HG02588 (cell line): ENCODE data around the gene SH3RF3.

Experiments used
- ATAC-seq: cut with Tn5 transposase; IDR thresholded peaks from one replicate; pipeline ENCODE4 v1.9.1; 2021; ENCODE audit warnings: mild to moderate bottlenecking, moderate library complexity; ENCODE audit not compliant: unreplicated experiment

Gene SH3RF3

DNA sequence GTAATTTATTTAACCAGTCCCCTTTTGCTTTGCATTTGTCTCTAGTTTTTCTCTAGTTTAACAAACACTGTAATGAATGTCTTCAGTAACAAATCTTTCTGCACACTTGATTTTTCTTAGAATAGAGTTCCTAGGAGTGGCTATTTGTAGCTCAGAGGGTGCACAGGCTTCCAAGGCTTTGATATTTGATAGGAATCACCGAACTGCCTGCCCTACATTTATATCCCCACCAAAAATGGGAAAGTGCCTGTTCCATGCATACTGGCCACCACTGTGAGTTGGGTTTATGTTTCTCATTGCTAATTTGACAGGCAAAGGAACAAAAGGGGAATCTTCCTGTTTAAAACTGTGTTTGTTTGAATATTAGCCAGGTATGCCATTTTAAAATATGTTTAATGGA, 238.7 kb downstream of the SH3RF3 start:
- no peak for ATAC-seq

DNA sequence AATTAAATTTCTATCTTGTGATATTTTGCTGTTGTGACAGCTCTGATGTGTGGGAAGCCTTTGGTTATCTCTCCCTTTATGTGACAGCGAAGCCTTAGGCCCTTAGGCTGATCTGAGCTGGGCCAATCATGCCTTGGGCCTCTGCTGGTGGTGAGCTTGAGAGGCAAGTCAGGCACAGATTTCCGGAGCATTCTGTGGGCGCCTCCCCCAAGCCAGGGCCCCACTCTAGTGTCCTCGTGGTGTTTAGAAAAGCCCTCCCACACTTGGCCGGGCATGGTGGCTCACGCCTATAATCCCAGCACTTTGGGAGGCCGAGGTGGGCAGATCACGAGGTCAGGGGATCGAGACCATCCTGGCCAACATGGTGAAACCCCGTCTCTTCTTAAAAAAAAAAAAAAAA, 239.8 kb downstream of the SH3RF3 start:
- no peak for ATAC-seq

DNA sequence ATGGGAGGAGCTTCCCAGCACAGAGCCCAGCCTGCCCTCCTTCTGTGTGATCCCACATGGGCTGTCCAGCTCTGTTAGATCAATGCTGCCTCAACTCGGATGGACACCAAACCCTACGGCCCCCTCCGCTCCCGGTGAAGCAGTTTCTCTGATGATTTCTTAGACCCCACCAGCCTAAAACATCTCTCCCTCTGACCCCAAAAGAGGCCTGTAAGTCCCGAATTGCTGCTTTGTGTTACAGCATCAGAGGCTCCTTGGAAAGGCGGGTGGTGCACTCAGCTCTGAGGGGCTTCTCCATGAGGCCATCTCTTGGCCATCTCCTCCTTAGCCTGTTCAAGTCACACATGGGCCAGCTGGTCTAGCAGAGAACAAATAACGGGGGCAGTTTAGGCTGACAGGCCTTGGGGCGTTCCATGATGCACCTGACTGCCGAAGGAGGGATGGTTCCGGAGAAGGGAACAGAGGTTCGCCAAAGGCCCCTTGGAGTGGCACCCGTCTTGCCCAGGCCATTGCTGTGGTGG, 240.7 kb downstream of the SH3RF3 start:
- ATAC-seq, result no peak

DNA sequence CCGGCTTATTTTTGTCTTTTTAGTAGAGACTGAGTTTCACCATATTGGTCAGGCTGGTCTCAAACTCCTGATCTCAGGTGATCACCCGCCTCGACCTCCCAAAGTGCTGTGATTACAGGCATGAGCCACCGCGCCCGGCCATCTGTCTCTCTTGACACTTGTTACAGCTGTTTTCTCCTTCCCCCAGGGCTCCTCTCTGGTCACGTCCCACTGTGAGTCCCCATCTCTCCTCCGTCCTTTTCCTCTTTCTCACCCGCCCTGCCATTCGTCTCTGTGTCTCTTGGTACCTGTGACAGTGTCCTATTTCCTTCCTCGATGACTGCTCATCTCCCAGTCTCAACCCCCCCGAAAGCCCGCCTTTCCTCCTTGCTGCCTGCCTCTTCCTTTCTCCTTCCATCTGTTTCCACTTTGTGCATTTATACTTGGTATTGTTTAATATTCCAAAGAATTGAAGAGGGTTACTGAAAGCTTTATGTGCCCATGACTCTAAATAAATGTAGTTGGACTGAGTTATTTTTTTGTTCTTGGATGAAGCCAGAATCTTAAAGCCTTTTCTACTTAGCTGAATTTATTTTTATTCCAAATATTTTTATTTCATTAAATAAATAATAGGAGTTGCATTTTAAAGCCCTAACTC, 241.5 kb downstream of the SH3RF3 start:
- ATAC-seq, result no peak

DNA sequence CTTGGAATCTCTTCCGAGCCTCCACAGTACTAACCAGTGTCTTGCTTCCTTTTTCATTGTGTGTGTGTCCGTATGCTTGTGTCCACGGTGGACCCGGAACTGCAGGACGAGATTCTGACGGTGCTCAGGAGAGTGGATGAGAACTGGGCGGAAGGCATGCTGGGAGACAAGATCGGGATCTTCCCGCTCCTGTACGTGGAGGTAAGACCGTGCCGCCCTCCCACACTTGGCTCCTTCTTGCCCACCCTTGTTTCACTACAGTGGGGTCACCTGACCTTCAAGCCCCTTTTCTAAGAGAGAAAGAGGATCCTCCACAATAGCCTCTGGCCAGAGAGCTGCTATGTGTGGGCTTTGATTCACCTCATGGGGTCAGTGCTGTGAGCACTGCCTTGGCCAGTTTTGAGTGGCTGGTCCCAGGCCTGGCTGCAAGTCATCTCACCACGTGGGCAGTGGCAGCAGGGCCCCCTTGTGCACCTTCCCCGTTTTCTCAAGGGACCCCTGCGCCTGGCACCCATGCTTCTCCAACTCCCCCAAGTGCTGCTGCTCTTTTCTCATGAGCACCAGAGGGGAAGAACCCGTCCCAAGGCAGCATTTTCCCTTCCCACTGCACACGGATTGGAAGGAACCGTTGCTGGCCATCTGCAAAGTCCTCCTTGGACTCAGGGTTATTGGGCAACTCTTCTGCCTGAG, 242.6 kb downstream of the SH3RF3 start:
- ATAC-seq, result no peak

DNA sequence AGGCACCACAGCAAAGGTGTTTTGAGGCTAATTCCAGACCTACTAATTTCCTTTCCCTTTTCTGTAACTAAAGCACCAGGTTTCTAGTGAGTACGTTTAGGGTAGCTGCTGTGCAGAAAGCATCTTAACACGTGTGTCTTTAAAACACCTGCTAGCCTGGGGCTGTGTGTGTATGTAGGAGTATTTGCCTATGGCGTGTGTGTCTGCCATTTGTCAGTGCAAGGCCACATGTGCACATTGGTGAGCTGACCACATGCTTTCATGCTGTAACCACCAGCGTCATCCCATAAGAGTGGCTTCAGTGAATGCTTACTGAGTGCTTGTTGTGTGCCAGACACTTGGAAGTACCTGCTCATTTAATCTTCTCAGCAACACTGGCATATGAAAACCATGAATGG, 243.2 kb downstream of the SH3RF3 start:
- no peak for ATAC-seq

DNA sequence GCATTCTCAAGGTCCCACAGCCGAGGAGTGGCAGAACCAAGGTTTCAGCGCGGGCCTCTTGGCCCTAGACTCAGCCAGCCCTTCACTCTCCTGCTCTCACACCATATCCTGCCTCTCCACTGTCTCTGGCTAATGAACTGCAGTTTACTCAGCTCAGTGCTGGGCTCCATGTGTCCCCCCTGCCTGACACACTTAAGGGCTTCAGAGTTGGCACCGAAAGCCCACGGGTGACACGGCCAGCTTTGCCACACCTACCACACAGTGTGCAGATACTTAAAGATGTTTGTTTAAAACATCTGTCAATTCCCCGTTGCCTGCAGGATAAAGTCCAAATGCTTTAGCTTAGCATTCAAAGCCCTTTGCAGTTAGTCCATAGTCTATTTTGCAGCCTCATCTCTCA, 243.6 kb downstream of the SH3RF3 start:
- no peak for ATAC-seq

DNA sequence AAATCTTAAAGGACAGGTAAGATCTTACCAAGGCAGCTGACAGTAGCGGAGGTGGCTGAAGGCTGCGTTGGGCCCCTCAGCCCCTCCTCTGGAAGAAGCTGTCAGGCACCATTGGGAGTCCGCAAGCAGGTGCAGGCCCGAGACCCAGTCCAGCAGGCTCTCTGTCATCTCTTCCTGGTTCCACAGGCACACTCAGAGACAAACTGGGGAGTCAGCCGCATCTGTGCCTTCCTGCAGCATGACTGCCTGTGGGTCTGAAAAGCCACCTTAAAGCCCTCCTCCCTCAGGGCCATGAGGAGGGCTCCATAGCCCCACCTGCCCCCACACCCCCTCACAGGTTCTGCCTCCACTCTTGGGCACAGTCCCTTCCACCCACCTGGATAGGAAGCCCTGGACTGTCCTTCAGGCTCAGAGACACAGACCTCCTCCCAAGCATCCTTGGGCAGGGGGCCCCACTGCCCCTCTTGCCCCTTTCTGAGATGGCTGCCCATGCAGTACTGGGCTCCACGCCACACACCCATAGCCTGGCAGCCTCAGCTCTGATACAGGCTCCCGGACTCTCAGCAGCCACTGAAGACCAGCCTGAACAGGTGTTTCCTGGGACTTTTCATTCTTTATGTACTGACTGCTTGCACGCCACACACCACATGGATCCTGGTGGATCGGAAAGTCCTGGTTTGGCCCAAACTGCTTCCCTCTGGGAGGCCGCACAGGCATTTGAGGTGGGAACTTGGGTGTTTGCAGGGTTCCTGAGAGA, 245.0 kb downstream of the SH3RF3 start:
- ATAC-seq, result no peak

DNA sequence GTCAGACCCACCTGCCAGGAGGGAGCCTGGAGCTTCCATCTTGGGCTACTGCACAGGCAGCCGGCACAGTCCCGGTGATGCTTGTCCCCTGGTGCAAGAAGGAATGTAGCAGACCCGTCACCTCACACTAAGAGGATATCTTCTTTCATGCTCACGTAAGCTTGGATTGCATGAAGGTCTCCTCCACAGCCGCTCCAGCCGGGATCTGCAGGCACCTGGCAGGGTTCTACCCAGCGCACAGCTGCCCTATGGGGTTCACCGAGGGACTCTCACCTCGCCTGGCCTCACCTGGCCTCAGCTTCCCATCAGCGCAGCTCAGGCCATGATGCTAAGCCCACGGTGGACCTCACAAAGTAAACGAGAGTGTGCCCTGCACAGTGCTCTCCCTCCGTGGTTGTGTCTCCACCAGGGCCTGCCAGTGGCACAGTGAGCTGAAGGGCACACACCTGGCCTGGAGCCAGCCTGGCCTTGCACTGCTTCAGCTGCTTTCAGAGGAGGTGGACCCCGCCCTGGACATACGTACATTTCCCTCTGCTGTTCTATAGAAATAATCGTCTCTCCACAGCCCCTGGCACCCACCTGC, 245.6 kb downstream of the SH3RF3 start:
- ATAC-seq, result no peak

DNA sequence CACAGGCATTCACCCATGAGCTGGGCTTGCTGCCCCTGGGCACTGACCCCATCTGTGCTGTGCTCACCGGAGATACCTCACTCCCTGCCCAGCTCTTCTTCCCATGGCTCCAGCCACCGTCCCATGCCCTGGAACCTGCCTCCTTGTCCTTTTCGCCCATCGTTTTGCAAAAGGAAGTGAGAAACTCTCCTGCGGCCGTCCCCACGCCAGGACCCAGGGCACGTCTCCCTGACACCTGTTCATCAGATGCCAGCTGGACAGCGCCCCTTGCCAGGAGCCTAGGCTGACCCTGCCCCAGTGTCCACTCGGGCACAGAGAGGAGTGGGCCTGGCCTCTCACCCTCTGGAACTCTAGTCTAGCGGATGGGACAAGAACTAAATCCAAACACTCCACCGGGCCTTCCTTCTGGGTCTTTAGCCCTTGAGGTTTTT, 246.1 kb downstream of the SH3RF3 start:
- no peak for ATAC-seq

DNA sequence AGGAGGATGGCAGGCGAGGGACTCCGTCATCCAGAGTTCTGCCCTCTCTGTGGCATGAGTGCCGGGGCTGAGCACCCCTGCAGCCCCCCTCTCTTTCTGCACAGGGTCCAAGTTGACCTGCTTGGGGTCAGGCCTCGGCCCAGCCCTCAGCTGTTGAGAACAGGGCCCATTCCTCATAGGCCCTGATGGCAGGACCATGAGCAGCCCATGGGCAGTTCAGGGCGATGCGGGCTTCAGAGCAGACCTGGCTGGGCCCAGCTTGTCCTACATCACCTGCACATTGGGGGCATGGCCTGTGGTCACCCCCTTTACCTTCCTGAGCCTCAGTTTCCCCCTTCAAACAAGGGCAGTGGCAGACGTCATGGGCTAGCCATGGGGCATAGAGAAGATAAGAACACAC, 246.7 kb downstream of the SH3RF3 start:
- ATAC-seq, result no peak

DNA sequence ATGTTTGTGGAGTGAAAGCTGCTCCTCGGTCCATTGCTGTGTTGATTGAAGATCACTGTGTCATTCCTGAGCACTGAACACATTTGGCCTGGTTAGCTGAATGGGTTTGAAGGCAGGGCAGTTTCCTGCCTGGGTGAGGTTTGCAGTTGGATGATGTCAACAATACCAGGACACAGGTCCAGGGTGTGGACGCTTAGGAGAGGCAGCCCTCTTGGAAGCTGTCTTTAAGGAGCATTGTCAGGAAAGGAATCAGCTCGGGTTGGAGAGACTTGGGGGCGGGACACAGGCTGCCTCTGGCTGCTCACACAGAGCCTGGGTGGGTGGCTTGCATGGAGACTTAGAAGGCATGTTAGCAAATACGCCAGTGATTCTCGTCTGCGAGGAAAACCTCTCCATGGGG, 247.1 kb downstream of the SH3RF3 start:
- ATAC-seq, result no peak

DNA sequence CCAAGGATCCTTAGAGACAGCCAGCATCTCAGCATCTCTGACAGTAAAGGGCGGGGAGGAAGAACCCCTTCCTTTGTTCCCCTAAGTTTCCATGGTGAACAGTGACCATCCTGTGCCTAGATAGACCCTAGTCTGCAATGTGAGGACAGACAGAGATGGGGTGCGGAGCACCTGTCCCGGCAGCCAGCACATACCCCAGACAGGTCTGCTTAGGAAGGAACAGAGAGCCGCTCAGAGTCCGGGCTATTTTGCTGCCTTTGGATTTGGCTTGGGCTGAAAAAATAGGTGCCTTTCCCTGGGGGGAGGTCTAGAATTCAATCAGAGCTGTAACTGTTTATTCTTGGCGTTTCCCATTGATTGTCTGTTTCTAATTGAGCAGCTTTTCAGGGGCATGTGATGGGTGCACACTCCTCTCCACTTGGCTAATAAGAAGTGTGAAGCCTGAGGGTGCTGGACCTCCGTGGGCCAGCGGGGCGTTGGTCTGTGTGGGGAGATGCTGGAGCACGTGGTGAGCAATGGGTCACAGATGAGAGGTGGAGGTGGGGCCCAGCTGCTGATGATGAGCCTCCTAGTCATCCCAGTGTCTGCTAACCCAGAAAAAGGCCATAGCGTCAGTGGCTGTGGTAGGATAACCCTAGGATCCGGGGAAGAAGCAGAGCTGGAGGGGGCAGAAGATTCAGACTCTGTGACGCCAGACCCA, 247.9 kb downstream of the SH3RF3 start:
- ATAC-seq, result no peak

DNA sequence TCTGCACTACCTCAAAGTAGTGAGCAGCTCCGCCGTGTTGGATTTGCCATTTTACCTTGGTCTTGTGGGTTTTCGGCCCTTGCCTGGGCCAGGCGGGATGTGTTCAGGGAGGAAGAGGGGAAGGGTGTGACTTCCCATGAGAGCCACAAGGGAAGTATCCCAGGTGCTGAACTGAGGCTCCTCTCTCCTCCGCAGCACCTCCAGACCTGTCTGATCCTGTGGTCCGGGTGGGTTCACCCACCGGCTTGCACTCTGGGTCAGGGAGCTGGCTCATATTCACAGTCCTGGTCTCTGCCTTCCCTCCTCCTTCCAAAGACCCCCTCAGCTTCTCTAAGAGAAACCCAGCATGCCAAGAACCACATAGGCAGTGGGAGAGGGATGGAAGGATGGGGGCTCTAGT, 249.0 kb downstream of the SH3RF3 start:
- no peak for ATAC-seq

DNA sequence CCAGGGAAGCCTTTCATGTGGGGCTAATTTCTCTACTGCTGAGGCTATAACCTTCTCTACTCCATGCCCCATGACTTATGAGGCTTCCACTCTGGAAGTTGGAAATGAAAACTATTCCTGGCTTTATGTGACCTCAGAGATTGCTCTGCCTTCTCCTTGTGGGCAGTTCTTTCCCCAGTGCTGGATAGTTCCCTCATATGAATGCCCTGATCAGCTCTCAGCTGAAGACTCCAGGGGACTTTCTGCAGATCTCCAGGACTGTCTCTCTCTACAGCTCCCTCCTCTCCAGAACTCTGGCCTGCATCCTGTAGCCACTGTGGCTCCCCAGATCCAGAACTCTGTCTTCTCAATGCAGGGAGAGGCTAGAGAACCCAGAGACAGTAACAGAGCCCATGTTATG, 249.7 kb downstream of the SH3RF3 start:
- ATAC-seq, result no peak

DNA sequence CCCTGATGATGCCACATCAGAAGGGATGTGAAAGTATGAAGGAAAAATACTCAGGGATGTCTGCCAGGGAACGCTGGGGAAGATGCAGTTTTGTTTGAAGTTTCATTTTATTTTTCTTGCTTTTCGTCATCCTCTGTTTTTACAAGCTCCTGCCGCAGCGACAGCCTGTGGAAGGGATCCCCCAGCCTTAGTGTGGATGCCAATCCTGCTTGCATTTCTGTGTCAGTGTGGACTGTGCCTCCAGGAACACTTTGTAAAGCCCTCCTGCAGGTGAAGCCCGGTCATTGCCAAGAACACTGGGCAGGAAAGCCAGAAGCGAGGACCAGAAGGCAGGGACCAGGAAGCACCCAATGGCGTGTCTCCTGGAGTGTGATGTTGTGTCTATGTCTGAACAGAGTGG, 250.5 kb downstream of the SH3RF3 start:
- no peak for ATAC-seq

DNA sequence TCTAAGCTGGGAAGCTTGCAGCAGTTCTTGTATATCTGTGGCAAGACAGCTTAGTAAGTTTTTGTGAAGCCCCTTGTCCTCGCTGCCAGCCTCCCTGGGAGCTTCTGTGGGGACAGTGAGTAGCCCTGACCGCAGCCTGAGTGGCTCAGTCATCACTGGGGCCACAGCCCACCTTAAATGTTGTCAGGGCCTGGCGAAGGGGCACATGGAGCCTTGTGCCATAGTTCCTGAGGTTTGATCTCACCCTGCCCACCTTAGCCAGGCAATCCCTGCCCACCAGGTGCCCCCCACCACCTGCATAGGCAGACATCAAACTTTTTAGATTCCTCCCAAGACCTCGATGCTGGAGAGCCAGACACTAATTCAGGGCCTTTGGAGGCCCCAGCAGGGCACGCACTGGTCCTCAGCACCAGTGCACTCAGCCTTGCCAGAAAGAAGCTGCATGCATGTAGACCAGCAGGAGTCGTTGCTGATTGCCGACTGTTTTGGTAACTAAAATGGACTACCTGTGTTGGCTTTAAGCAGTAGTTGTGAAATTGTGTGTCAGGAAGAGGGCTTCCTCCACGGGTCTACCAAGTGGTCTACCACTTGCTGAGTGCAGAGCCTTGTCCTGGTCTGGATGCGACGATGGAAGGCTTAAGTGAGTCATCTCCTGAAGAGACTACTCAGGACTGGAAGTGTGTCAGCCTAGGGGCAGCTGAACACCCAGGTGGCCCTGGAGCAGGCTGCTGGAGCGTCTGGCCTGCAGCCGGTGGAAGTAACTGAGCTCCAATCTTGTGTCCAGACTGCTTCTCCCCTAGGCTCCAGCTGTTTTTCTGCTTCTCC, 251.7 kb downstream of the SH3RF3 start:
- ATAC-seq, result no peak

DNA sequence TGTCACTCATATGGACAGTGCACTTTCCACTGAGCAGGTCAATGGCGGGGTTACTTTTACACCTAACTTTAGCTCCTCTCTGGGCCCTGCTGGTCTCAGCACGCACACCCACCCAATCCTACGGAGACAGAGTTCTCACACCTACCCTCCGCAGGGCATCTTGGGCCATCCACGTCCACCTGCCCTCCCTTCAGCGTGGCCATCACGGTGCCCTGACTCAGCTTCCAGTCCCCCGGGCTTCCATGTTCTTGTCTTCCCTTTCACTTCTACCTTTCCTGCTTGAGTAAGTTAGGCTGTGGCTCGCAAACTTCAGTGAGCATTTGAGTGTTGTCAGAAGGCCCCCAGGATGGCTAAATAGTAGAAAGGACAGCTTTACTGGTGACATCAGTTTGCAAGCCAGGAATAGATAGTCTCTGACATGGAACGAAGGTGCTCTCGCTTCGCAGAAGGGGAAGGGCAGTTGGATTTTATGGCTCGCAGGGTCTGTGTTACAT, 252.4 kb downstream of the SH3RF3 start:
- ATAC-seq, result no peak

DNA sequence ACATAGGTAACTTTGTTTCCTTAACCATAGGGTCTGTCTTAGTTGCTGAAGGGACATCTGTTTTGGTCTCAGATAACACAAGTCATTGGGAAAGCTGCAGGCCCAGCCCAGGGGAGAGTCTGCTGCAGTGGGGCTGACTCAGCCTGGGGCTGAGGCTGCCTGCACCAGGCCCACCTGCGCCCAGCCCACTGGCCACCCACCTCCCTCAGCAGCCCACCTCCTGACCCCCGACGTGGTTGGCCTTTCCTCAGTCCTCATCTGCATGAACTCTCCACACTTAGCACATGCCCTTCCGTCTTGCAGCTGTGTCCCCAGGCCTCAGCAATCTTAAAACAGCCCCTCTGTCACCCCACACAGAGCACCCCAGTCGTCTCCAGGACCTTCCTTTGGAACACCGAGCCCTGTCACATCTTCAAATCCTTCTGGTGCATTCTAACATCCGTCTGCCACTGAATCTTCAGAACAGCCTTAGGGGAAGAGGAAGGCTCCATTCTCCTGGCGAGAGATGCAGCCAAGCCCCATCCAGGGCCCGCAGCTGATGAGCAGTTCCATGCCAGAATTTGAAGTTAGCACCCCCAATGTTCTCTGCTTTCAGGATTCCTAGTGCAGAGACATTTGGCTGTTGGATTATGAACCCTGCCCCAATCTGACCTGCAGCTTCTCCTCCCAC, 253.4 kb downstream of the SH3RF3 start:
- ATAC-seq, result no peak
